NCI-H2029 (cell line): ENCODE data around the gene CCDC15.
A peak's percentile ranks its signal among the peaks of the same experiment; 100 is the strongest.
"Not testable (repeated sequence)": the region's sequence is repeated elsewhere in the genome, so short reads cannot be mapped to it uniquely, and the experiment has no call there.

Experiments used
- DNase-seq: peaks from one replicate; lab custom pipeline; 2025; lab: John Stamatoyannopoulos, UW

Gene CCDC15

GRCh38 chr11:124941703-124942102 lies 12.3 kb upstream of the CCDC15 start:
- DNase-seq: no peak

- DNase-seq: no peak
Observed at GRCh38 chr11:124942466-124943253, 11.3 kb upstream of the CCDC15 start.

- no peak for DNase-seq
Observed at GRCh38 chr11:124943254-124943616, 10.8 kb upstream of the CCDC15 start.

GRCh38 chr11:124943741-124944140 lies 10.3 kb upstream of the CCDC15 start:
- DNase-seq: no peak

- no peak for DNase-seq
Observed at GRCh38 chr11:124944565-124944964, 9.4 kb upstream of the CCDC15 start.

GRCh38 chr11:124945826-124946225 lies 8.2 kb upstream of the CCDC15 start:
- DNase-seq: no peak

GRCh38 chr11:124946735-124947141 lies 7.3 kb upstream of the CCDC15 start:
- DNase-seq: no peak

GRCh38 chr11:124950601-124951330 lies 3.2 kb upstream of the CCDC15 start:
- no peak for DNase-seq

GRCh38 chr11:124951341-124951740 lies 2.7 kb upstream of the CCDC15 start:
- DNase-seq: no peak

- no peak for DNase-seq
Observed at GRCh38 chr11:124954590-124954955, 571 bp downstream of the CCDC15 start.

GRCh38 chr11:124955035-124955434 lies 1.0 kb downstream of the CCDC15 start:
- DNase-seq: no peak

GRCh38 chr11:124961972-124962609 lies 8.1 kb downstream of the CCDC15 start:
- peak; percentile 11 for DNase-seq

GRCh38 chr11:124968197-124968596 lies 14.2 kb downstream of the CCDC15 start:
- DNase-seq: not testable (repeated sequence)

- DNase-seq: no peak
Observed at GRCh38 chr11:124970925-124971324, 16.9 kb downstream of the CCDC15 start.

- DNase-seq: no peak
Observed at GRCh38 chr11:124971810-124972209, 17.8 kb downstream of the CCDC15 start.

GRCh38 chr11:124976531-124976930 lies 22.5 kb downstream of the CCDC15 start:
- no peak for DNase-seq

GRCh38 chr11:124977006-124977405 lies 23.0 kb downstream of the CCDC15 start:
- DNase-seq: no peak

- DNase-seq: no peak
Observed at GRCh38 chr11:124978316-124978715, 24.3 kb downstream of the CCDC15 start.

- no peak for DNase-seq
Observed at GRCh38 chr11:124982043-124982442, 28.0 kb downstream of the CCDC15 start.

- no peak for DNase-seq
Observed at GRCh38 chr11:124983674-124984511, 29.9 kb downstream of the CCDC15 start.

GRCh38 chr11:124984512-124984854 lies 30.5 kb downstream of the CCDC15 start:
- no peak for DNase-seq

- no peak for DNase-seq
Observed at GRCh38 chr11:124987096-124987495, 33.1 kb downstream of the CCDC15 start.
